Measurements from ENCODE around the gene JMJD6.
"Not testable (repeated sequence)": the region's sequence is repeated elsewhere in the genome, so short reads cannot be mapped to it uniquely, and the experiment has no call there.

The JMJD6 gene

GRCh38 chr17:76753061-76753961, 26.9 kb upstream of the JMJD6 start:
- TF ChIP-seq CTCF (IDR thresholded peaks at IDR 0.05; ENCODE audit: low read depth, low read length, missing control alignments) = no peak

GRCh38 chr17:76752006-76752405, 25.6 kb upstream of the JMJD6 start:
- DNase-seq (ENCODE audit: low read depth) = no peak
- H3K4me3 ChIP-seq (ENCODE audit: low read depth, low read length) = no peak overlapping the region
- TF ChIP-seq CTCF (IDR thresholded peaks at IDR 0.05; ENCODE audit: low read depth, low read length, missing control alignments) = no peak

More at GRCh38 chr17:76753061-76753961, 26.9 kb upstream of the JMJD6 start:
- H3K4me3 ChIP-seq (ENCODE audit: low read depth, low read length) = no peak overlapping the region
- DNase-seq (ENCODE audit: low read depth) = no peak

GRCh38 chr17:76751416-76751993, 25.1 kb upstream of the JMJD6 start:
- no peak for DNase-seq (ENCODE audit: low read depth)
- TF ChIP-seq CTCF (IDR thresholded peaks at IDR 0.05; ENCODE audit: low read depth, low read length, missing control alignments) = no peak
- H3K4me3 ChIP-seq (ENCODE audit: low read depth, low read length) = no peak overlapping the region

GRCh38 chr17:76748657-76749056, 22.3 kb upstream of the JMJD6 start:
- no peak for TF ChIP-seq CTCF (IDR thresholded peaks at IDR 0.05; ENCODE audit: low read depth, low read length, missing control alignments)
- DNase-seq (ENCODE audit: low read depth) = no peak
- H3K4me3 ChIP-seq (ENCODE audit: low read depth, low read length) = no peak overlapping the region

GRCh38 chr17:76747716-76748363, 21.4 kb upstream of the JMJD6 start:
- H3K4me3 ChIP-seq (ENCODE audit: low read depth, low read length) = no peak overlapping the region
- TF ChIP-seq CTCF (IDR thresholded peaks at IDR 0.05; ENCODE audit: low read depth, low read length, missing control alignments) = no peak
- DNase-seq (ENCODE audit: low read depth) = no peak

GRCh38 chr17:76745785-76746184, 19.4 kb upstream of the JMJD6 start:
- H3K4me3 ChIP-seq (ENCODE audit: low read depth, low read length); DNase-seq (ENCODE audit: low read depth): not testable (repeated sequence)

- no peak for TF ChIP-seq CTCF (IDR thresholded peaks at IDR 0.05; ENCODE audit: low read depth, low read length, missing control alignments)
- no peak overlapping the region for H3K4me3 ChIP-seq (ENCODE audit: low read depth, low read length)
- no peak for DNase-seq (ENCODE audit: low read depth)
These were observed 18.3 kb upstream of the JMJD6 start for GRCh38 chr17:76744747-76745146.

Measured in GM12864 (cell line).